AG10803 (cell line): ENCODE data around the gene INTS13.
A peak's percentile ranks its signal among the peaks of the same experiment; 100 is the strongest.
"Not testable (repeated sequence)": the region's sequence is repeated elsewhere in the genome, so short reads cannot be mapped to it uniquely, and the experiment has no call there.

ENCODE experiments used
- DNase-seq: peaks from one replicate; pipeline ENCODE4 v3.0.0; 2010; ENCODE audit warnings: low read depth
- H3K4me3 ChIP-seq: 2 replicates; pipeline ENCODE4 v1.5.1; 2011; ENCODE audit warnings: mild to moderate bottlenecking, low read length, control low read depth
- CTCF ChIP-seq: conservative IDR thresholded peaks from 2 replicates; pipeline ENCODE4 v1.5.1; 2011; ENCODE audit warnings: mild to moderate bottlenecking, low read length, control low read depth, inconsistent platforms

INTS13 gene

GRCh38 chr12:26869908-26870459 is 67.8 kb downstream of the INTS13 start:
- no peak for TF ChIP-seq CTCF
- H3K4me3 ChIP-seq = no peak overlapping the region
- DNase-seq = no peak

- no peak for DNase-seq
- no peak for TF ChIP-seq CTCF
- H3K4me3 ChIP-seq = no peak overlapping the region
Measured at GRCh38 chr12:26869104-26869494, 68.7 kb downstream of the INTS13 start.

GRCh38 chr12:26868447-26869103 is 69.2 kb downstream of the INTS13 start:
- no peak for DNase-seq
- H3K4me3 ChIP-seq = no peak overlapping the region
- no peak for TF ChIP-seq CTCF

- TF ChIP-seq CTCF = no peak
- no peak overlapping the region for H3K4me3 ChIP-seq
- no peak for DNase-seq
Measured at GRCh38 chr12:26867080-26867479, 70.7 kb downstream of the INTS13 start.

- no peak for DNase-seq
- H3K4me3 ChIP-seq = no peak overlapping the region
- peak; percentile 37 for TF ChIP-seq CTCF
Measured at GRCh38 chr12:26863515-26863914, 74.3 kb downstream of the INTS13 start.

GRCh38 chr12:26862787-26863186 is 75.0 kb downstream of the INTS13 start:
- DNase-seq, H3K4me3 ChIP-seq: not testable (repeated sequence)

- no peak overlapping the region for H3K4me3 ChIP-seq
- DNase-seq = no peak
- TF ChIP-seq CTCF = no peak
Measured at GRCh38 chr12:26861690-26862089, 76.1 kb downstream of the INTS13 start.
